Left lung (tissue), 10 donors: ENCODE measurements around the gene UGT1A7. TPM values are rescaled to one million over a fixed set of nuclear protein-coding genes. Genes with fewer than 3 reads are reported as not detected.
A peak's percentile ranks its signal among the peaks of the same experiment; 100 is the strongest.

ENCODE experiments used
- ATAC-seq: fragments of 200-7000 bp; cut with Tn5 transposase; one replicate; pipeline ENCODE4 v1.9.1; 2020; ENCODE audit warnings: moderate library complexity
- DNase-seq, 4 donors: peaks; one replicate each; pipeline ENCODE4 v3.0.0-alpha.2; 2013 to 2020
- H3K27ac ChIP-seq, 2 donors: fragments of 200-600 bp; sonication (generic) in 1 of 2; one replicate each; pipeline versions ENCODE4 v1.5.0 to v1.8.0; 2020 to 2021
- H3K27me3 ChIP-seq, 2 donors: fragments of 200-600 bp; sonication (generic) in 1 of 2; one replicate each; pipeline versions ENCODE4 v1.5.0 to v1.8.0; 2020 to 2021
- H3K36me3 ChIP-seq, 2 donors: fragments of 200-600 bp; sonication (generic) in 1 of 2; one replicate each; pipeline versions ENCODE4 v1.5.0 to v1.8.0; 2020 to 2021
- H3K4me1 ChIP-seq, 2 donors: fragments of 200-600 bp; one replicate each; pipeline ENCODE4 v1.8.0; 2021
- H3K4me3 ChIP-seq, 2 donors: fragments of 200-600 bp; sonication (generic) in 1 of 2; one replicate each; pipeline versions ENCODE4 v1.5.0 to v1.8.0; 2020 to 2021; ENCODE audit warnings: mild to moderate bottlenecking in 1 of 2
- H3K9me3 ChIP-seq, 2 donors: fragments of 200-600 bp; sonication (generic) in 1 of 2; one replicate each; pipeline versions ENCODE4 v1.5.0 to v1.8.0; 2020 to 2021
- intact Hi-C, 2 donors: fragments of 100-400 bp; cut with DNase I; formaldehyde crosslinking; loops; one replicate each; pipeline versions ENCODE4 v1.11.2 to v1.14.2; 2022
- polyA plus RNA-seq, 6 donors: library from polyadenylated mRNA; unstranded; fragments of 120-200 nt; gene quantifications; one replicate each; pipeline ENCODE4 v1.2.1, GENCODE V29; 2013; ENCODE audit not compliant: insufficient read length in 6 of 6
- total RNA-seq, 2 donors: library from RNA; stranded (reverse); fragmentation: NEBNext Ultra II Directional; extraction: Animal tissue kit (Norgen Biotek cat#: 25700); gene quantifications; one replicate each; pipeline ENCODE4 v1.2.1, GENCODE V29; 2021
- TF ChIP-seq, protein P1 (sequence below), 2 donors: fragments of 200-600 bp; sonication (generic) in 1 of 2; IDR thresholded peaks; one replicate each; pipeline versions ENCODE4 v1.5.0 to v1.8.0; 2021; ENCODE audit warnings: antibody characterized with exemption in 2 of 2
- donor health status: DM: no; HTN: yes; CAD: no.
- donor health status: DM: no; HTN: no; CAD: no.

UGT1A7 gene
- total and polyA plus RNA-seq, 8 donors, result not detected

DNA sequence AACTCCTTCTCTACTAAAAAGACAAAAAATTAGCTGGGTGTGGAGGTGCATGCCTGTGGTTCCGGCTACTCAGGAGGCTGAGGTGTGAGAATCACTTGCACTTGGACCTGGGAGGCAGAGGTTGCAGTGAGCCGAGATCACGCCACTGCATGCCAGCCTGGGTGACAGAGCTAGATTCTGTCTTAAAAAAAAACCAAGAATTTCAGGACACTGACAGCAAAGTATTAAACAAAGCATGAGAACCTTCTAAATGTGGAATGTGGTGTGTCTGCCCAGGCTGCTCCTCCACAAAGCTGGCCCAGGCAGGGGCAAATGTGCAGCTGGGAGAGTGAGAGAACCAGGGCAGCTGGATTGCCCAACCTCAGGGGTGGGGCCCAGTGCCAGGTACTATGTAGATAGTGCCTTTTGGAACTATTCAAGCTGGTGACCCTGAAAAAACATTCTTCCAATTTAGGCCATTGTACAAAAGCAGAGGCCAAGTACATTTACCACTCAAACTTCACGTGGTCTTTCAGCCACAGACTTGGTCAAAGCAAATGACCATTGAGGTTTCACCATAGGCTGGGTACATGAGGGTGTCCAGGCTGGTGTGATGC, 24.3 kb downstream of the UGT1A7 start:
- H3K27ac ChIP-seq, result no peak overlapping the region
- intact Hi-C loops, result no loop called here
- H3K9me3 ChIP-seq, result no peaks in the 10 kb centered on the region
- ATAC-seq (peak; percentile 88), DNase-seq (no peak)
- no peaks in the 10 kb centered on the region for H3K4me1 ChIP-seq
- no peaks in the 10 kb centered on the region for H3K27me3 ChIP-seq
- H3K36me3 ChIP-seq, result no peaks in the 10 kb centered on the region
- no peak overlapping the region for H3K4me3 ChIP-seq
- TF ChIP-seq, protein P1, sequence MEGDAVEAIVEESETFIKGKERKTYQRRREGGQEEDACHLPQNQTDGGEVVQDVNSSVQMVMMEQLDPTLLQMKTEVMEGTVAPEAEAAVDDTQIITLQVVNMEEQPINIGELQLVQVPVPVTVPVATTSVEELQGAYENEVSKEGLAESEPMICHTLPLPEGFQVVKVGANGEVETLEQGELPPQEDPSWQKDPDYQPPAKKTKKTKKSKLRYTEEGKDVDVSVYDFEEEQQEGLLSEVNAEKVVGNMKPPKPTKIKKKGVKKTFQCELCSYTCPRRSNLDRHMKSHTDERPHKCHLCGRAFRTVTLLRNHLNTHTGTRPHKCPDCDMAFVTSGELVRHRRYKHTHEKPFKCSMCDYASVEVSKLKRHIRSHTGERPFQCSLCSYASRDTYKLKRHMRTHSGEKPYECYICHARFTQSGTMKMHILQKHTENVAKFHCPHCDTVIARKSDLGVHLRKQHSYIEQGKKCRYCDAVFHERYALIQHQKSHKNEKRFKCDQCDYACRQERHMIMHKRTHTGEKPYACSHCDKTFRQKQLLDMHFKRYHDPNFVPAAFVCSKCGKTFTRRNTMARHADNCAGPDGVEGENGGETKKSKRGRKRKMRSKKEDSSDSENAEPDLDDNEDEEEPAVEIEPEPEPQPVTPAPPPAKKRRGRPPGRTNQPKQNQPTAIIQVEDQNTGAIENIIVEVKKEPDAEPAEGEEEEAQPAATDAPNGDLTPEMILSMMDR (IDR thresholded peaks at IDR 0.05), result no peak

DNA sequence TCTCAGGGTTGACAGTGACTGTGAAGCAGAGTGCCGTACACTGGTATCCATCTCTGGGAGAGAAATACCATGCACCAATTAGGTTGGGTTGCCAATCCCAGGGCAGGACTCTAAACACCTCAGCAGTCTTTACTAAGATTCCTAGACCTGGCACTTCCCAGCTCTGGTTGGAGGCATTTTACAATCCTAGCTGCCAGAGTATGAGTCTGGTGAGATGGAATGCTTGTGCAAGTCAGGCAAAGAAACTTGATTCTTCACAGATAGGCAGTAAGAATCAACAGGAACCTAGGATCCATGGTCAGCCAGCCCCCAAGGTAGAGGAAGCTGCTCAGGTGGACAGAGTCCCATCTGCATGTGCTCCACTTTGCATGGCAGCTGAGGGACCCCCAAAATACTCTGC, 25.0 kb downstream of the UGT1A7 start:
- intact Hi-C loops, result no loop called here
- Histone ChIP-seq H3K4me3 (no peak overlapping the region), H3K4me1 (no peaks in the 10 kb centered on the region), H3K9me3 (no peaks in the 10 kb centered on the region), H3K36me3 (no peaks in the 10 kb centered on the region), H3K27me3 (no peaks in the 10 kb centered on the region), H3K27ac (no peak overlapping the region)
- ATAC-seq (no peak), DNase-seq (no peak)
- TF ChIP-seq, protein P1 (IDR thresholded peaks at IDR 0.05), result no peak

DNA sequence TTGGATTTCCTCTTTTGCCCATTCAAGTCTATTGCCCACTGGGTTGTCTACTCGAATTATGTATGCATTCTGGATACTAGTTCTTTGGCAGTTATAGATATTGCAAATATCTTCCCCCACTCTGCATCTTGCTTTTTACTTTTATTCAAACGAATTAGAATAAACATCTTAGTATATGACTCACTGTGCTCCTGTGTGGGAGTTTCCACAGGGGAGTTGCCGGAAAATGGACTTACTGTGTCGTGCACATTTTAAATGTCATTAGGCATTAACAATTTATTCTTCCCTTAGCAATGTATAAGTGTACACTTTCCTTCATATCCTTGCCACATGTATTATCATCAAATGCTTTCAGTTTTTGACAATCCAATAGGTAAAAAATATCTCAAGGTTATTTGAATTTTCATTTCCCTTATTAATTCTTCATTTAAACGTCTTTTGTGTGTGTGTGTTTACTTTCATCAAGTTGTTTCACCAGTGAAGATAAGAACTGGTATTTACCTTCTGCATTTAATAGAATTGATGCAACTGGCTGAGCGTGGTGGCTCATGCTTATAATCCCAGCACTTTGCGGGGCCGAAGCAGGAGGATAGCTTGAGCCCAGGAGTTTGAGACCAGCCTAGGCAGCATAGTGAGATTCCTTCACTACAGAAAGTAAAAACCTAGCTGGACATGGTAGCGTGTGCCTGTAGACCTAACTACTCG, 26.4 kb downstream of the UGT1A7 start:
- TF ChIP-seq, protein P1 (IDR thresholded peaks at IDR 0.05), result no peak
- DNase-seq (no peak), ATAC-seq (no peak)
- H3K27ac ChIP-seq, result no peak overlapping the region
- H3K4me3 ChIP-seq, result no peak overlapping the region
- no peaks in the 10 kb centered on the region for H3K9me3 ChIP-seq
- H3K36me3 ChIP-seq, result no peaks in the 10 kb centered on the region
- no peaks in the 10 kb centered on the region for H3K27me3 ChIP-seq
- H3K4me1 ChIP-seq, result no peaks in the 10 kb centered on the region
- intact Hi-C loops, result no loop called here

DNA sequence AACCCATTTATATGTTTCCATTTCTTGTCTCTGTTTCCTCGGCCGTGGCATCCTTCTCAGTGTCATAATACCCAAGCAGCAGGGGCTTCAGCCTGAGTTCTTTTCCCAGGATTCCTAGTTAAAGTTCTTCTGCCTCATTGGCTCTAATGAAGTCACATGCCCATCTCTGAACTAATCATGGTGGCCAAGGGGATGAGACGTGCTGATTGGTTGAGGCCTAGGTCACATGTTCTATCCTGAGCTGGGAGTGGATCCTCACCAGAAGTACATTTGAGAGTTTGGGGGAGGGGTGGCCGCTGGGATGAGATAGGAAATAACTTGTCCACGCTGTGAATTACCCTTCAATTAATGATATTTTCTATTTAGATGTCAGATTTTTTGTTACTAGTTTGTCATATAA, 27.2 kb downstream of the UGT1A7 start:
- Histone ChIP-seq H3K27me3 (no peaks in the 10 kb centered on the region), H3K27ac (no peak overlapping the region), H3K4me3 (no peak overlapping the region), H3K36me3 (no peaks in the 10 kb centered on the region), H3K9me3 (no peaks in the 10 kb centered on the region), H3K4me1 (no peaks in the 10 kb centered on the region)
- ATAC-seq (no peak), DNase-seq (no peak)
- TF ChIP-seq, protein P1 (IDR thresholded peaks at IDR 0.05), result no peak
- intact Hi-C loops, result no loop called here

DNA sequence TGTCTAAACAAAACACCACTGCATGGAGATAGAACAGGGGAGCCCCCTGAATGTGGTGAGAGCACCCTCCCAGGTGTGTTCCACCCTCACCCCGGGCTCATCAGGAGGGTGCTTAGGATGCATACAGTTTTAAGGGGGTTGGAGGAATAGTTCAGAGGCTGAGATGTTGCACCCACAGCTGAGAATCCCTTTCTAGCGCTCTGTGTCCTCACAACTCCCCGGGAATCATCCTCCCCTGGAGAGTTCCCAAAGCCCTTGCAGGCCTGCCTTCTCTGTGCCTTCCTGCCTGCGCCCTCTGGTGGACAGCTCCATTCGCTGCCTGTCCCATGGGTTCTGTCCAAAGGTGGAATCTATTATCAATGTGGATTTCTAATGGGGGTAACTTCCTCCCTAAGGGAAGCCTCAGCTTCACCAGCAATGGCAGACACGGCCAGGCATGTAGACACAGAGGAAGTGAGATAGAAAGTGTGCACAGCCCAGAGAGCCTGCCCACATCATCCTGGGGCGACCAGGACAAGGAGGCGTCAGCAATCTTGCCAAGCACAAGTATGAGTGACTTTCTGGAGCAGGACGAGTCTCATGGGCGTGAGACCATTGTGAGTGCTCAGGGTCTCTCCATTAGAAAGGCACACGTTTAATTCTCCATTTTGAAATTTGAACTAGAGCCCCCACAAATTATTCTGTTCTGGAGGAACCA, 29.8 kb downstream of the UGT1A7 start:
- Histone ChIP-seq H3K27ac (no peak overlapping the region), H3K36me3 (no peaks in the 10 kb centered on the region), H3K4me1 (no peaks in the 10 kb centered on the region), H3K27me3 (peaks cover 0 to 7% of the 10 kb centered on the region in 2 donors), H3K4me3 (no peak overlapping the region), H3K9me3 (no peaks in the 10 kb centered on the region)
- TF ChIP-seq, protein P1 (IDR thresholded peaks at IDR 0.05), result peak; percentile 76 to 82
- intact Hi-C loops, result no loop called here
- ATAC-seq, result peak; percentile 98
- DNase-seq, result peak; percentile 57 to 90 (median 81)
